AG04449 (cell line): ENCODE data around the gene SLCO4C1.

Source experiments
- CTCF ChIA-PET: fragments of 350-600 bp; formaldehyde crosslinking; extraction: SDS; loops from one replicate; lab custom pipeline; 2021; ENCODE audit warnings: antibody characterized with exemption; lab: Yijun Ruan, JAX
- POLR2A ChIA-PET: fragments of 400-600, 350-600 bp; formaldehyde crosslinking; extraction: SDS; loops from one replicate; lab custom pipeline; 2020; ENCODE audit warnings: antibody characterized with exemption, inconsistent platforms; lab: Yijun Ruan, JAX
- DNase-seq: peaks from one replicate; pipeline ENCODE4 v3.0.0-alpha.2; 2010; ENCODE audit warnings: low read depth, low spot score
- H3K4me3 ChIP-seq: 2 replicates; pipeline ENCODE4 v1.5.1; 2011; ENCODE audit warnings: low read depth, mild to moderate bottlenecking, control low read depth, low read length
- CTCF ChIP-seq: IDR thresholded peaks from one replicate; pipeline ENCODE4 v1.5.1; 2011; ENCODE audit warnings: mild to moderate bottlenecking, moderate library complexity, low read length, control low read depth, inconsistent platforms; ENCODE audit not compliant: insufficient read depth; ENCODE audit errors: missing control alignments

The SLCO4C1 gene

GRCh38 chr5:102249381-102249780, 46.7 kb downstream of the SLCO4C1 start:
- ChIA-PET POLR2A (no interaction called here), CTCF (no interaction called here)
- no peak overlapping the region for H3K4me3 ChIP-seq
- TF ChIP-seq CTCF: no peak
- DNase-seq: no peak

GRCh38 chr5:102243213-102243612, 52.9 kb downstream of the SLCO4C1 start:
- DNase-seq: no peak
- ChIA-PET POLR2A (no interaction called here), CTCF (no interaction called here)
- no peak overlapping the region for H3K4me3 ChIP-seq
- TF ChIP-seq CTCF: no peak

- POLR2A ChIA-PET: no interaction called here
- no peak for TF ChIP-seq CTCF
- CTCF ChIA-PET: no interaction called here
- no peak overlapping the region for H3K4me3 ChIP-seq
- DNase-seq: no peak
Observed at GRCh38 chr5:102241809-102242421, 54.2 kb downstream of the SLCO4C1 start.

- H3K4me3 ChIP-seq: no peak overlapping the region
- TF ChIP-seq CTCF: no peak
- POLR2A ChIA-PET: no interaction called here
- DNase-seq: no peak
- CTCF ChIA-PET: no interaction called here
Observed at GRCh38 chr5:102231693-102232619, 64.1 kb downstream of the SLCO4C1 start.

- DNase-seq: no peak
Observed at GRCh38 chr5:102229685-102230084, 66.4 kb downstream of the SLCO4C1 start.

More at GRCh38 chr5:102229685-102230084, 66.4 kb downstream of the SLCO4C1 start:
- CTCF ChIA-PET: no interaction called here
- no peak overlapping the region for H3K4me3 ChIP-seq
- POLR2A ChIA-PET: no interaction called here
- no peak for TF ChIP-seq CTCF
